SU-DHL-6 (cell line): ENCODE results near the gene KCND2.

ENCODE experiments used
- EZH2phosphoT487 ChIP-seq: fragments of 200-600 bp; sonication (generic), shearing (Covaris generic); conservative IDR thresholded peaks from 2 replicates; pipeline ENCODE4 v1.6.1; 2018; ENCODE audit warnings: mild to moderate bottlenecking, antibody characterized with exemption, low read length, moderate library complexity, mixed read lengths
- TF ChIP-seq, protein P1 (sequence below): fragments of 200-600 bp; sonication (generic); IDR thresholded peaks from one replicate; pipeline ENCODE4 v1.5.1; 2017; ENCODE audit warnings: antibody characterized with exemption, mild to moderate bottlenecking, low read length, moderate library complexity; ENCODE audit not compliant: insufficient read depth, poor library complexity, severe bottlenecking

DNA sequence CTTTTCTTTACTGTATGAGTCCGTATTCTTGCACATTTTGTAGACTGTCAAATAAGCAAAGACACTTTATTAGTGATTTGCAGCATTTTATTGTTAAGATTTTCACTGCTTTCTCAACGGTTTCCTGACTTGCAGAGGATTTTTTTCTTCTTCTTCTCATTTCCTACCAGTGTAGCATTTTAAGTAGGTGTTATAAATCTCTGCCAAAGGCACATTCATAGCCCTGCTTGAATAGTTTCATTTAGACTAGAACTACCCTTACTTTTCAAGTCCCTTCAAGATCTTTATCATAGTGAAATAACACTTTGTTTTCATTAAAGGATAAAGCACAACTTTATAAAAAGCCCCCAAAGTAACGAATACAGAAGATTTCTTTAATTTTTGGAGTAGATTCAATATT, 313.6 kb downstream of the KCND2 start:
- TF ChIP-seq, protein P1, sequence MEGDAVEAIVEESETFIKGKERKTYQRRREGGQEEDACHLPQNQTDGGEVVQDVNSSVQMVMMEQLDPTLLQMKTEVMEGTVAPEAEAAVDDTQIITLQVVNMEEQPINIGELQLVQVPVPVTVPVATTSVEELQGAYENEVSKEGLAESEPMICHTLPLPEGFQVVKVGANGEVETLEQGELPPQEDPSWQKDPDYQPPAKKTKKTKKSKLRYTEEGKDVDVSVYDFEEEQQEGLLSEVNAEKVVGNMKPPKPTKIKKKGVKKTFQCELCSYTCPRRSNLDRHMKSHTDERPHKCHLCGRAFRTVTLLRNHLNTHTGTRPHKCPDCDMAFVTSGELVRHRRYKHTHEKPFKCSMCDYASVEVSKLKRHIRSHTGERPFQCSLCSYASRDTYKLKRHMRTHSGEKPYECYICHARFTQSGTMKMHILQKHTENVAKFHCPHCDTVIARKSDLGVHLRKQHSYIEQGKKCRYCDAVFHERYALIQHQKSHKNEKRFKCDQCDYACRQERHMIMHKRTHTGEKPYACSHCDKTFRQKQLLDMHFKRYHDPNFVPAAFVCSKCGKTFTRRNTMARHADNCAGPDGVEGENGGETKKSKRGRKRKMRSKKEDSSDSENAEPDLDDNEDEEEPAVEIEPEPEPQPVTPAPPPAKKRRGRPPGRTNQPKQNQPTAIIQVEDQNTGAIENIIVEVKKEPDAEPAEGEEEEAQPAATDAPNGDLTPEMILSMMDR, result no peak
- no peak for TF ChIP-seq EZH2phosphoT487
